Activated naive CD8-positive, alpha-beta T cell treated with anti-CD3 and anti-CD28 coated beads, Interleukin-2, amount 50 U/mL, for 16 hours (primary cell): ENCODE measurements around the gene FGR.

Source experiments
- DNase-seq: peaks from one replicate; pipeline ENCODE4 v3.0.0-alpha.2; 2020; ENCODE audit warnings: low read depth, low spot score

The FGR gene

GRCh38 chr1:27616441-27616840 is 18.5 kb downstream of the FGR start:
- DNase-seq: no peak

- DNase-seq: no peak
Observed at GRCh38 chr1:27615346-27616192, 19.4 kb downstream of the FGR start.

GRCh38 chr1:27614625-27615344 is 20.2 kb downstream of the FGR start:
- no peak for DNase-seq

GRCh38 chr1:27614043-27614624 is 20.9 kb downstream of the FGR start:
- no peak for DNase-seq

- no peak for DNase-seq
Observed at GRCh38 chr1:27612718-27613117, 22.3 kb downstream of the FGR start.

- DNase-seq: no peak
Observed at GRCh38 chr1:27611450-27611849, 23.5 kb downstream of the FGR start.

- DNase-seq: no peak
Observed at GRCh38 chr1:27609618-27610240, 25.3 kb downstream of the FGR start.

GRCh38 chr1:27609210-27609555 is 25.8 kb downstream of the FGR start:
- no peak for DNase-seq

GRCh38 chr1:27607239-27607804 is 27.7 kb downstream of the FGR start:
- DNase-seq: no peak

- DNase-seq: no peak
Observed at GRCh38 chr1:27606708-27607238, 28.2 kb downstream of the FGR start.

- peak; percentile 28 for DNase-seq
Observed at GRCh38 chr1:27605796-27606707, 28.9 kb downstream of the FGR start.

GRCh38 chr1:27605300-27605766 is 29.7 kb downstream of the FGR start:
- DNase-seq: no peak

GRCh38 chr1:27604579-27605299 is 30.2 kb downstream of the FGR start:
- DNase-seq: no peak

- peak; percentile 74 for DNase-seq
Observed at GRCh38 chr1:27603681-27604578, 31.1 kb downstream of the FGR start, which contains the start of gene AHDC1. AHDC1 (minus strand) TSS chr1:27604144; CDS start chr1:27552115, 52,029 bp downstream.

GRCh38 chr1:27603309-27603680 is 31.7 kb downstream of the FGR start:
- DNase-seq: no peak

- no peak for DNase-seq
Observed at GRCh38 chr1:27602462-27603308, 32.3 kb downstream of the FGR start.

- no peak for DNase-seq
Observed at GRCh38 chr1:27601771-27602461, 33.1 kb downstream of the FGR start.
